GF-D8 (cell line): Measurements from ENCODE around the gene DDX17.

Experiments used
- DNase-seq: peaks from one replicate; lab custom pipeline; 2025; lab: John Stamatoyannopoulos, UW

Gene DDX17

GRCh38 chr22:38506118-38506962 lies at the start of gene DDX17:
TSS of gene DDX17 (minus strand) at chr22:38506311.
- DNase-seq = peak; percentile 90

GRCh38 chr22:38554281-38554680 lies 48.2 kb upstream of the DDX17 start:
- DNase-seq = no peak

GRCh38 chr22:38549101-38549894 lies 43.2 kb upstream of the DDX17 start:
- DNase-seq = no peak

- no peak for DNase-seq
These were observed 34.6 kb upstream of the DDX17 start for GRCh38 chr22:38540701-38541100.

- DNase-seq = no peak
These were observed 25.3 kb upstream of the DDX17 start for GRCh38 chr22:38531251-38531938.

GRCh38 chr22:38524429-38524828 lies 18.3 kb upstream of the DDX17 start:
- DNase-seq = no peak

GRCh38 chr22:38523479-38523878 lies 17.4 kb upstream of the DDX17 start:
- no peak for DNase-seq

- DNase-seq = no peak
These were observed 16.9 kb upstream of the DDX17 start for GRCh38 chr22:38523029-38523428.

GRCh38 chr22:38519453-38520250 lies 13.5 kb upstream of the DDX17 start:
- no peak for DNase-seq

- no peak for DNase-seq
These were observed 12.5 kb upstream of the DDX17 start for GRCh38 chr22:38518620-38519019.

- DNase-seq = no peak
These were observed 7.0 kb upstream of the DDX17 start for GRCh38 chr22:38513063-38513462.

GRCh38 chr22:38510416-38510970 lies 4.4 kb upstream of the DDX17 start:
- no peak for DNase-seq

GRCh38 chr22:38505541-38506117 lies 482 bp downstream of the DDX17 start:
- no peak for DNase-seq

- peak; percentile 13 for DNase-seq
These were observed 1.2 kb downstream of the DDX17 start for GRCh38 chr22:38504731-38505540.

- DNase-seq = no peak
These were observed 3.1 kb downstream of the DDX17 start for GRCh38 chr22:38503021-38503420.

GRCh38 chr22:38501797-38502672 lies 4.1 kb downstream of the DDX17 start:
- DNase-seq = no peak

- DNase-seq = no peak
These were observed 8.2 kb downstream of the DDX17 start for GRCh38 chr22:38497869-38498268.

- DNase-seq = no peak
These were observed 11.2 kb downstream of the DDX17 start for GRCh38 chr22:38494939-38495338.

- no peak for DNase-seq
These were observed 11.6 kb downstream of the DDX17 start for GRCh38 chr22:38494498-38494897.
